ENCODE measurements around the gene CRYGN. TPM values are rescaled to one million over a fixed set of nuclear protein-coding genes. Genes with fewer than 3 reads are reported as not detected.

The CRYGN gene
- total RNA-seq, 1 donor from 2014 or later = 2.5 TPM

DNA sequence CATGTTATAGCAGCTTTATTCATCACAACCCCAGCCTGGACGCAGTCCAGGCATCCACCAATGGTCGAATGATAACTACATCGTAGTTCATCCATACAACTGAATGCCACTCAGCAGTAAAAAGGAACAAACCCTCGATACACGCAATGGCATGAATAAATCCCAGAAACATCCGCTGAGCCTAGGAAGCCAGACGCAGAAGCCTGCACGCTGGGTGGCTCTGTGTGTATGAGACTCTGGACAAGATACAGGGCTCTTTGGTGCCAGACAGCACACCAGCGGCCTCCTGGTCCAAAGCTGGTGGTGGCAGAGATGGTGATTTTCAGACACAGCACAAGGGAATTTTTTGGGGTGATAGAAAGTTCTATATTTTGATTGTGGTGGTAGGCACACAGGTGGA, 10.0 kb upstream of the CRYGN start:
- no peak overlapping the region for H3K27ac Mint-ChIP-seq

DNA sequence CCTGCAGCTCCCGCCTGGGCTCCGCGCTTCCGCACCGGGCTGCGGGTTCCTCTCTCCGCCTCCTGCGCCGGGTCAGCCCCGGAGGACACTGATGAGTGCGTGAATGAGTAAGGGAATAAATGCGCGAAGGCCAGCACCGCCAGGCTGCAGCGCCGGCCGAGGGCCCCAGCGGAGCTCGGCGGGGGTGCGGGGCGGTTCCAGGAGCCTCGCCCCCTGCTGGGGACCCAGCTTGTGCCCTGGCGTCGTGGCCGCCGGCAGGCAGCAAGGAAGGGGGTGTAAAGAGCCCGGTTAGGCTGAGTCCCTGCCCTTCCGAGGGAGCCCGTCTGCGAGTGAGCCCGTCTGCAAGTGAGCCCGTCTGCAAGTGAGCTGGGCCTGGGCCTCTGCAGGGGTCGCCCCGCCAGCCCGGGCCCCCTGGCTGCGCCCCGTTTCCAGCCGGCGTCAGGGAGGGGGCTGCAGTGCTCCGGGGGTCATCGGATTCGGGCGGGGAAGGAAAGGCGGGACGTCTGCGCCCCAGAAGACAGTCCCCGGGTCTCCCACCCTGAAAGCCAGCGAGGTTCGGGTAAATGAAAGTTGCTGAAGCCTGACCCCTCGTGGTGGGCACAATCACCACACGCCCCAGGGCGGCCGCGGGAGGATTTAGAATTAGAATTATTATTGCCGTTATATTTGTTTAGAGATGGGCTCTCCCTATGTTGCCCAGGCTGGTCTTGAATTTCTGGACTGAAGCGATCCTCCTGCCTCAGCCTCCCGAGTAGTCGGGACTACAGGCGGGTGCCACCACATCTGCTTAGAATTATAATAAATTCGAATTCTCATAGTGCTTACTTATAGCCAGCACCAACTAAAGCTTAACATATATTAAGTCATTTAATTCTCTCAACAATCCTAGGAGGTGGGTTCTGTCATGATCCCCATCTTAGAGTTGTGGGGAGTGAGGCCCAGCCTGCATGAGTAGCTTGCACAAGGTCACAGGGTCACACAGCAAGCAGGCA, 8.6 kb upstream of the CRYGN start:
- H3K4me1 Mint-ChIP-seq (ENCODE audit: low read depth) = no peaks in the 10 kb centered on the region
- TF ChIP-seq, protein P1, sequence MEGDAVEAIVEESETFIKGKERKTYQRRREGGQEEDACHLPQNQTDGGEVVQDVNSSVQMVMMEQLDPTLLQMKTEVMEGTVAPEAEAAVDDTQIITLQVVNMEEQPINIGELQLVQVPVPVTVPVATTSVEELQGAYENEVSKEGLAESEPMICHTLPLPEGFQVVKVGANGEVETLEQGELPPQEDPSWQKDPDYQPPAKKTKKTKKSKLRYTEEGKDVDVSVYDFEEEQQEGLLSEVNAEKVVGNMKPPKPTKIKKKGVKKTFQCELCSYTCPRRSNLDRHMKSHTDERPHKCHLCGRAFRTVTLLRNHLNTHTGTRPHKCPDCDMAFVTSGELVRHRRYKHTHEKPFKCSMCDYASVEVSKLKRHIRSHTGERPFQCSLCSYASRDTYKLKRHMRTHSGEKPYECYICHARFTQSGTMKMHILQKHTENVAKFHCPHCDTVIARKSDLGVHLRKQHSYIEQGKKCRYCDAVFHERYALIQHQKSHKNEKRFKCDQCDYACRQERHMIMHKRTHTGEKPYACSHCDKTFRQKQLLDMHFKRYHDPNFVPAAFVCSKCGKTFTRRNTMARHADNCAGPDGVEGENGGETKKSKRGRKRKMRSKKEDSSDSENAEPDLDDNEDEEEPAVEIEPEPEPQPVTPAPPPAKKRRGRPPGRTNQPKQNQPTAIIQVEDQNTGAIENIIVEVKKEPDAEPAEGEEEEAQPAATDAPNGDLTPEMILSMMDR (IDR thresholded peaks at IDR 0.05; ENCODE audit: unreplicated experiment) = peak; percentile 85
- no peak overlapping the region for H3K27ac Mint-ChIP-seq
- H3K4me3 Mint-ChIP-seq (ENCODE audit: low read depth) = peak overlapping the region; percentile 46
- DNase-seq (ENCODE audit: low spot score, unreplicated experiment) = peak; percentile 63
- peaks cover 36% of the 10 kb centered on the region for H3K27me3 Mint-ChIP-seq
- H3K9me3 Mint-ChIP-seq (ENCODE audit: low read depth) = no peaks in the 10 kb centered on the region
- no peaks in the 10 kb centered on the region for H3K36me3 Mint-ChIP-seq (ENCODE audit: insufficient read depth)

More for the DNA sequence above, 10.0 kb upstream of the CRYGN start:
- TF ChIP-seq, protein P1 (IDR thresholded peaks at IDR 0.05; ENCODE audit: unreplicated experiment) = no peak
- H3K27me3 Mint-ChIP-seq = peaks cover 39% of the 10 kb centered on the region
- H3K9me3 Mint-ChIP-seq (ENCODE audit: low read depth) = no peaks in the 10 kb centered on the region
- no peak overlapping the region for H3K4me3 Mint-ChIP-seq (ENCODE audit: low read depth)
- no peak for DNase-seq (ENCODE audit: low spot score, unreplicated experiment)
- H3K4me1 Mint-ChIP-seq (ENCODE audit: low read depth) = no peaks in the 10 kb centered on the region
- H3K36me3 Mint-ChIP-seq (ENCODE audit: insufficient read depth) = no peaks in the 10 kb centered on the region

DNA sequence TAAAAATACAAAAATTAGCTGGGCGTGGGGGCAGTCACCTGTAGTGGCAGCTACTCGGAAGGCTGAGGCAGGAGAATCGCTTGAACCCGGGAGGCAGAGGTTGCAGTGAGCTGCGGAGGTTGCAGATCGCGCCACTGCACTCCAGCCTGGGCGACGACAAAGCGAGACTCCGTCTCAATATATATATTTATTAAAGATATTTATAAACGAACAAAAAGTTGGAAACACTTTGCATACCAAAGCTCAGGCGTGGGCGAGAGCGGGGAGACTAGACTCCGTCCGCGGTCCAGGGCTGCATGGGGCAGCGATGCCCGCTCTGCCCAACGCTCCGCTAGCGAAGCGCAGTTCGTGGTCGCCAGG, 7.9 kb upstream of the CRYGN start:
- Mint-ChIP-seq H3K27me3 (peaks cover 34% of the 10 kb centered on the region), H3K9me3 (ENCODE audit: low read depth) (no peaks in the 10 kb centered on the region), H3K4me3 (ENCODE audit: low read depth) (peak overlapping the region; percentile 38), H3K4me1 (ENCODE audit: low read depth) (no peaks in the 10 kb centered on the region), H3K27ac (no peak overlapping the region), H3K36me3 (ENCODE audit: insufficient read depth) (no peaks in the 10 kb centered on the region)
- DNase-seq (ENCODE audit: low spot score, unreplicated experiment) = no peak
- TF ChIP-seq, protein P1 (IDR thresholded peaks at IDR 0.05; ENCODE audit: unreplicated experiment) = no peak

DNA sequence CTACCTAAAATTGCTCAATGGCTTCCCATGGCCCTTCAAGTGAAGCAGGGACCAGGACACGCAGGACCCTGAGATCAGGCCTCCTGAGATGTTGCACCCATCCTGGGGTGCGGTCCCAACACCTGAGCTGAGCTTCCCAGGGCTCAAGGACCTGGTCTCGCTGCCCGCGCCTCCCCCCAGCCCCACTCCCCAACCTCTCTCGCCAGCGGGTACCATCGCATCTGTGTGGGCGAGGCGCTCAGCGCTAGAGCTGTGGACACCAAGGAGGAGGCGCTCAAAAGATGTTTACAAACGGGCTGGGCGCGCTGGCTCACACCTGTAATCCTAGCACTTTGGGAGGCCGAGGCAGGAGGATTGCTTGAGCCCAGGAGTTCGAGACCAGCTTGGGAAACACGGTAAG, 7.4 kb upstream of the CRYGN start:
- Mint-ChIP-seq H3K27me3 (peaks cover 32% of the 10 kb centered on the region), H3K4me1 (ENCODE audit: low read depth) (no peaks in the 10 kb centered on the region), H3K4me3 (ENCODE audit: low read depth) (no peak overlapping the region), H3K36me3 (ENCODE audit: insufficient read depth) (no peaks in the 10 kb centered on the region), H3K9me3 (ENCODE audit: low read depth) (no peaks in the 10 kb centered on the region), H3K27ac (no peak overlapping the region)
- DNase-seq (ENCODE audit: low spot score, unreplicated experiment) = no peak
- TF ChIP-seq, protein P1 (IDR thresholded peaks at IDR 0.05; ENCODE audit: unreplicated experiment) = no peak

DNA sequence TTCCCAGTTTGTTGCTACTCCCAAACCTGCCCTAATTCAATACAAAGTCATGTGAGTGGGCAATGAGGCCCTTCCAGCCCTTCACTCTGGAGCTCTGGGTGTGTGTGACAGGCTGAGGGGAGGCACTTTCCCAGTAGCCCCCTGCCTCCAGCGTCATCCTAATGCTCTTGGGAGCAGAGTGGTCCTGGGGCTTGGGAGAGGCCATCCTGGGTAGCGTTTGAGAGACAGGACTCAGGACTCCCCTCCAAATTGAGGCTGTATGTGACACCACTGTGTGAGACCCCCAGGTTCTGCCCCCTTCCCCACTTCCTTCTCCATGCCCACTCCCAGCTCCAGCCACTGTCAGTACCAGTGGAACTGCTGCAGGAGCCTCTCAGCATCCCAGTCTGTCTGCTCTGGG, 6.5 kb upstream of the CRYGN start:
- Mint-ChIP-seq H3K4me1 (ENCODE audit: low read depth) (peaks cover 1% of the 10 kb centered on the region), H3K27ac (no peak overlapping the region), H3K4me3 (ENCODE audit: low read depth) (no peak overlapping the region), H3K9me3 (ENCODE audit: low read depth) (no peaks in the 10 kb centered on the region), H3K27me3 (peaks cover 33% of the 10 kb centered on the region), H3K36me3 (ENCODE audit: insufficient read depth) (no peaks in the 10 kb centered on the region)
- TF ChIP-seq, protein P1 (IDR thresholded peaks at IDR 0.05; ENCODE audit: unreplicated experiment) = no peak
- no peak for DNase-seq (ENCODE audit: low spot score, unreplicated experiment)
